HCT116 (cell line): ENCODE measurements around the gene MFN2. TPM values are rescaled to one million over a fixed set of nuclear protein-coding genes. Genes with fewer than 3 reads are reported as not detected.

Source experiments
- ATAC-seq: fragments of 200-7000 bp; cut with Tn5 transposase; 2 replicates; pipeline ENCODE4 v1.9.1; 2020; ENCODE audit warnings: mild to moderate bottlenecking, moderate library complexity
- BruUV-seq: library from RNA; stranded (reverse); fragments of 400-500 nt; replicated peaks from 2 replicates; lab custom pipeline; 2021; lab: Mats Ljungman, UMichigan
- CTCF ChIA-PET: fragments of 300-600 bp; sonication (Branson Sonifier 250); formaldehyde crosslinking; loops from one replicate; lab custom pipeline; 2021; ENCODE audit warnings: antibody characterized with exemption; lab: Charles Lee
- POLR2A ChIA-PET: fragments of 300-600, 350-600 bp; sonication (Branson Sonifier 250); formaldehyde crosslinking; loops from one replicate; lab custom pipeline; 2021; ENCODE audit warnings: antibody characterized with exemption; lab: Charles Lee
- RAD21 ChIA-PET, 2 experiments: fragments of 300-600 bp; sonication (Branson Sonifier 250); formaldehyde crosslinking; loops; one replicate each; lab custom pipeline; 2023; ENCODE audit warnings: low total read pairs in 2 of 2; ENCODE audit not compliant: uncharacterized antibody in 2 of 2, unreplicated experiment in 2 of 2, low non-redundant PET in 1 of 2; lab: Charles Lee
- DNase-seq: peaks from one replicate; pipeline ENCODE4 v3.0.0-alpha.2; 2010; ENCODE audit warnings: low read depth, low spot score
- H2AFZ ChIP-seq: fragments of 200-600 bp; shearing (Covaris generic), sonication (generic); 2 replicates; pipeline ENCODE4 v1.6.1; 2017; ENCODE audit warnings: low read depth, mixed run types, mixed read lengths, antibody characterized with exemption, low read length; ENCODE audit not compliant: poor library complexity, severe bottlenecking
- H3K27ac ChIP-seq: 2 replicates; pipeline ENCODE4 v1.5.1; 2012; ENCODE audit warnings: low read depth, low read length
- H3K27me3 ChIP-seq: fragments of 200-600 bp; sonication (generic); 2 replicates; pipeline ENCODE4 v1.6.1; 2016; ENCODE audit warnings: mixed run types, low read length, mixed read lengths; ENCODE audit not compliant: insufficient read depth
- H3K36me3 ChIP-seq, 2 experiments: fragments of 200-500 bp in 1 of 2; fragments of 200-600 bp in 1 of 2; sonication (Bioruptor generic) in 1 of 2; sonication (generic) in 1 of 2; 2 replicates each; pipeline versions ENCODE4 v1.5.1 to v1.6.1; 2014 to 2016; ENCODE audit warnings: low read length in 2 of 2, inconsistent platforms in 1 of 2, mixed read lengths in 1 of 2, mixed run types in 1 of 2; ENCODE audit not compliant: insufficient read depth in 2 of 2, control insufficient read depth in 1 of 2
- H3K4me1 ChIP-seq, 2 experiments: fragments of 200-600 bp in 1 of 2; sonication (generic) in 1 of 2; 2 replicates each; pipeline versions ENCODE4 v1.5.1 to v1.6.1; 2012 to 2017; ENCODE audit warnings: low read length in 2 of 2, inconsistent platforms in 1 of 2, mild to moderate bottlenecking in 1 of 2, mixed read lengths in 1 of 2, mixed run types in 1 of 2, moderate library complexity in 1 of 2; ENCODE audit not compliant: insufficient read depth in 2 of 2, control insufficient read depth in 1 of 2
- H3K4me2 ChIP-seq: fragments of 200-600 bp; sonication (generic); 2 replicates; pipeline ENCODE4 v1.6.1; 2017; ENCODE audit warnings: mixed run types, low read length, mixed read lengths
- H3K4me3 ChIP-seq, 2 experiments: fragments of 200-600 bp in 1 of 2; sonication (generic) in 1 of 2; replicated peaks in 1 of 2; 2 replicates each; pipeline ENCODE4 v1.5.1; 2011 to 2016; ENCODE audit warnings: low read length in 2 of 2, control low read depth in 1 of 2, low read depth in 1 of 2, mild to moderate bottlenecking in 1 of 2, mixed read lengths in 1 of 2, mixed run types in 1 of 2
- H3K79me2 ChIP-seq: fragments of 200-600 bp; sonication (generic); 2 replicates; pipeline ENCODE4 v1.6.1; 2017; ENCODE audit warnings: mild to moderate bottlenecking, mixed run types, low read length, moderate library complexity, mixed read lengths; ENCODE audit not compliant: insufficient read depth
- H3K9ac ChIP-seq: fragments of 200-600 bp; sonication (generic); 2 replicates; pipeline ENCODE4 v1.6.1; 2016; ENCODE audit warnings: low read length, mixed read lengths
- H3K9me2 ChIP-seq: fragments of 200-600 bp; sonication (generic), shearing (Covaris generic); 2 replicates; pipeline ENCODE4 v1.6.1; 2017; ENCODE audit warnings: mixed run types, mild to moderate bottlenecking, moderate library complexity; ENCODE audit not compliant: insufficient read depth
- H3K9me3 ChIP-seq, 2 experiments: fragments of 200-500 bp in 1 of 2; fragments of 200-600 bp in 1 of 2; sonication (Bioruptor generic) in 1 of 2; sonication (generic) in 1 of 2; 2 replicates each; pipeline ENCODE4 v1.6.1; 2014 to 2017; ENCODE audit warnings: low read length in 2 of 2, mixed read lengths in 2 of 2, inconsistent platforms in 1 of 2, low read depth in 1 of 2, mild to moderate bottlenecking in 1 of 2, mixed run types in 1 of 2, moderate library complexity in 1 of 2; ENCODE audit not compliant: control insufficient read depth in 1 of 2, insufficient read depth in 1 of 2
- H4K20me1 ChIP-seq: fragments of 200-600 bp; sonication (generic), shearing (Covaris generic); 2 replicates; pipeline ENCODE4 v1.6.1; 2017; ENCODE audit warnings: mixed run types, mild to moderate bottlenecking, moderate library complexity; ENCODE audit not compliant: insufficient read depth
- ATF3 ChIP-seq: IDR thresholded peaks from 2 replicates; pipeline ENCODE4 v1.6.1; 2012
- CEBPB ChIP-seq: IDR thresholded peaks from 2 replicates; pipeline ENCODE4 v1.6.1; 2012; ENCODE audit warnings: low read depth
- CTCF ChIP-seq, 3 experiments: fragments of 200-600 bp in 1 of 3; sonication (generic) in 1 of 3; IDR thresholded peaks in 2 of 3; conservative IDR thresholded peaks in 1 of 3; 2 replicates each; pipeline ENCODE4 v1.5.1; 2012 to 2017; ENCODE audit warnings: low read depth in 2 of 3, low read length in 2 of 3, antibody characterized with exemption in 1 of 3, borderline replicate concordance in 1 of 3, control low read depth in 1 of 3, mild to moderate bottlenecking in 1 of 3, mixed read lengths in 1 of 3, mixed run types in 1 of 3, moderate library complexity in 1 of 3; ENCODE audit not compliant: insufficient read depth in 1 of 3
- RAD21 ChIP-seq: IDR thresholded peaks from 2 replicates; pipeline ENCODE4 v1.6.1; 2012; ENCODE audit warnings: low read depth, mild to moderate bottlenecking
- ZBTB33 ChIP-seq: IDR thresholded peaks from 2 replicates; pipeline ENCODE4 v1.6.1; 2011; ENCODE audit warnings: mild to moderate bottlenecking, low read length, moderate library complexity; ENCODE audit not compliant: insufficient replicate concordance; ENCODE audit errors: extremely low read depth
- intact Hi-C: fragments of 100-400 bp; cut with micrococcal nuclease; formaldehyde crosslinking; loops from 2 replicates; pipeline ENCODE4 v1.10.0; 2022
- total RNA-seq: library from RNA; stranded (reverse); gene quantifications from one replicate; pipeline ENCODE4 v1.2.1, GENCODE V29; 2021; ENCODE audit not compliant: unreplicated experiment

Gene MFN2
- total RNA-seq, 1 experiment from 2014 or later = 83.0 TPM

GRCh38 chr1:11982010-11982392 is 1.8 kb downstream of the MFN2 start:
- no peak for TF ChIP-seq ATF3
- TF ChIP-seq CTCF (IDR thresholded peaks at IDR 0.05 in 2 of 3, conservative IDR thresholded peaks at IDR 0.05 in 1 of 3; ENCODE audit: borderline replicate concordance in 1 of 3, insufficient read depth in 1 of 3, low read depth in 2 of 3, low read length in 2 of 3) = peak in 2 of 3 experiments; percentile 65 to 69; a peak in 4 of 6 replicates
- peak; percentile 56 for TF ChIP-seq RAD21
- TF ChIP-seq CEBPB = no peak
- TF ChIP-seq ZBTB33 = no peak
- Histone ChIP-seq H2AFZ (no peak overlapping the region), H3K27me3 (no peaks in the 10 kb centered on the region), H3K4me2 (peak overlapping the region; percentile 82), H3K9me3 (no peaks in the 10 kb centered on the region), H4K20me1 (no peaks in the 10 kb centered on the region), H3K79me2 (peaks cover 67% of the 10 kb centered on the region), H3K4me1 (peaks cover 21 to 24% of the 10 kb centered on the region in 2 experiments), H3K27ac (no peak overlapping the region; the same call in 1 of the 2 replicates), H3K36me3 (peaks cover 25 to 36% of the 10 kb centered on the region in 2 experiments), H3K4me3 (no peak overlapping the region; a peak in 1 of 4 replicates), H3K9me2 (no peaks in the 10 kb centered on the region), H3K9ac (peak overlapping the region; percentile 80; the same call in 1 of the 2 replicates)
- DNase-seq (peak; percentile 34), ATAC-seq (0 out of 2 replicates have a peak, but pooled peaks have one; percentile 18)
- intact Hi-C loops = loop anchor here (1.0 to 5.0 kb wide), 2 partner anchors 55 to 144 kb away; partner anchors contain the start of gene KIAA2013
- ChIA-PET RAD21 (interaction anchor here (0.7 to 1.3 kb wide), 3 partner anchors 43 to 73 kb away, joined by 3 to 10 read pairs (median 4); no protein-coding TSS in a partner anchor), POLR2A (interaction anchor here (1.3 to 3.6 kb wide), 2 partner anchors 49 to 73 kb away, joined by 4 to 115 read pairs; no protein-coding TSS in a partner anchor), CTCF (interaction anchor here (1.0 to 1.5 kb wide), 3 partner anchors 15 to 143 kb away, joined by 3 to 5 read pairs (median 4); no protein-coding TSS in a partner anchor)
- no TSS peak for BruUV-seq
